ENCODE results near the gene WIF1.

Gene WIF1, protein sequence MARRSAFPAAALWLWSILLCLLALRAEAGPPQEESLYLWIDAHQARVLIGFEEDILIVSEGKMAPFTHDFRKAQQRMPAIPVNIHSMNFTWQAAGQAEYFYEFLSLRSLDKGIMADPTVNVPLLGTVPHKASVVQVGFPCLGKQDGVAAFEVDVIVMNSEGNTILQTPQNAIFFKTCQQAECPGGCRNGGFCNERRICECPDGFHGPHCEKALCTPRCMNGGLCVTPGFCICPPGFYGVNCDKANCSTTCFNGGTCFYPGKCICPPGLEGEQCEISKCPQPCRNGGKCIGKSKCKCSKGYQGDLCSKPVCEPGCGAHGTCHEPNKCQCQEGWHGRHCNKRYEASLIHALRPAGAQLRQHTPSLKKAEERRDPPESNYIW

DNA sequence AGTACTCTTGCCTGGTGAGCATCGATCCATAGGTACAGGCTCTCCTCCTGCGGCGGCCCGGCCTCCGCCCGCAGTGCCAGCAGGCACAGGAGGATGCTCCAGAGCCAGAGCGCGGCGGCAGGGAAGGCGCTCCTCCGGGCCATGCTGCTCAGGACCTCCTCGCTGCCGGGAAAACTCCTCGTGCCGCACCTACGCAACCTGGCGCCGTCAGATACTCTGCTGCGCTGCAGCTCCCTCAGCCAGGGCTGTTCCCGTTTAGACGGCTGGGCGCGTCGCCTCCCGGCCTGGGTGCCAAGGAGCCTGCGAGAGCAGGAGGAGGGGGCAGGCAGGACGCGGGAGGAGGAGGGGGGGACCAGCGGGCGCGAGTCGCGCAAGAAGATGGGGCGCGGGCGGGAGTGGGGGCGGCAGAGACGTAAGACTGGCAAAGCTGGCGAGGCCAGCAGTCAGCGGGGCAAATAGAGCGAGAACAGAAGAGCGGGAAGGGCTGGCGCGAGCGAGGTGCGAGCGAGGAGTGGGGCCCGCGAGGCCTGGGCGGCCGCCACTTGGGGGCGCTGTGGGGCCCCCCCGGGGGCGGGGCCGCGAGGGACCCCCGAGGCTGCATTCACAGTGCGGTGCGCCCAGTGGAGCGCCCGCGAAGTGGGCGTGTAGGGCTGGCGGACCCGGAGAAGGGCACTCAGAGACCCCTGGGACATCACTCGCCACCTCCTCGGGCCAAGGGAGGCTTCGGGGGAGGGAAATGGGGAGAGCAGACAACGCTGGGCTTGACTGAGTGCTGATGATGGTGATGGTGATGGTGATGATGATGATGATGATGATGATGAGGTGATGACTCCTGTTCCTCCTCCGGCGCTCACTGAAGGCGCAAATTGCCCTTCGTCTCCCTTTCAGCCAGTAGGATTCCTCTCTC is at the start of gene WIF1:
Gene WIF1, minus strand, starts transcription at position 257 of the 907 bp plus-strand sequence. Its CDS starts 114 bp downstream, at position 143.
- TF ChIP-seq TCF4 (CRISPR knock-in tag; IDR thresholded peaks at IDR 0.05; ENCODE audit: borderline replicate concordance): no peak
- no peak for TF ChIP-seq ZNF70 (CRISPR knock-in tag; IDR thresholded peaks at IDR 0.05)
- no peak for TF ChIP-seq OSR1 (CRISPR knock-in tag; IDR thresholded peaks at IDR 0.05)
- TF ChIP-seq, protein P1, sequence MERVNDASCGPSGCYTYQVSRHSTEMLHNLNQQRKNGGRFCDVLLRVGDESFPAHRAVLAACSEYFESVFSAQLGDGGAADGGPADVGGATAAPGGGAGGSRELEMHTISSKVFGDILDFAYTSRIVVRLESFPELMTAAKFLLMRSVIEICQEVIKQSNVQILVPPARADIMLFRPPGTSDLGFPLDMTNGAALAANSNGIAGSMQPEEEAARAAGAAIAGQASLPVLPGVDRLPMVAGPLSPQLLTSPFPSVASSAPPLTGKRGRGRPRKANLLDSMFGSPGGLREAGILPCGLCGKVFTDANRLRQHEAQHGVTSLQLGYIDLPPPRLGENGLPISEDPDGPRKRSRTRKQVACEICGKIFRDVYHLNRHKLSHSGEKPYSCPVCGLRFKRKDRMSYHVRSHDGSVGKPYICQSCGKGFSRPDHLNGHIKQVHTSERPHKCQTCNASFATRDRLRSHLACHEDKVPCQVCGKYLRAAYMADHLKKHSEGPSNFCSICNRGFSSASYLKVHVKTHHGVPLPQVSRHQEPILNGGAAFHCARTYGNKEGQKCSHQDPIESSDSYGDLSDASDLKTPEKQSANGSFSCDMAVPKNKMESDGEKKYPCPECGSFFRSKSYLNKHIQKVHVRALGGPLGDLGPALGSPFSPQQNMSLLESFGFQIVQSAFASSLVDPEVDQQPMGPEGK (CRISPR knock-in tag; IDR thresholded peaks at IDR 0.05; ENCODE audit: borderline replicate concordance): no peak
- TF ChIP-seq, protein P2, sequence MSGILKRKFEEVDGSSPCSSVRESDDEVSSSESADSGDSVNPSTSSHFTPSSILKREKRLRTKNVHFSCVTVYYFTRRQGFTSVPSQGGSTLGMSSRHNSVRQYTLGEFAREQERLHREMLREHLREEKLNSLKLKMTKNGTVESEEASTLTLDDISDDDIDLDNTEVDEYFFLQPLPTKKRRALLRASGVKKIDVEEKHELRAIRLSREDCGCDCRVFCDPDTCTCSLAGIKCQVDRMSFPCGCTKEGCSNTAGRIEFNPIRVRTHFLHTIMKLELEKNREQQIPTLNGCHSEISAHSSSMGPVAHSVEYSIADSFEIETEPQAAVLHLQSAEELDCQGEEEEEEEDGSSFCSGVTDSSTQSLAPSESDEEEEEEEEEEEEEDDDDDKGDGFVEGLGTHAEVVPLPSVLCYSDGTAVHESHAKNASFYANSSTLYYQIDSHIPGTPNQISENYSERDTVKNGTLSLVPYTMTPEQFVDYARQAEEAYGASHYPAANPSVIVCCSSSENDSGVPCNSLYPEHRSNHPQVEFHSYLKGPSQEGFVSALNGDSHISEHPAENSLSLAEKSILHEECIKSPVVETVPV (CRISPR knock-in tag; IDR thresholded peaks at IDR 0.05): no peak
- TF ChIP-seq, protein P3, sequence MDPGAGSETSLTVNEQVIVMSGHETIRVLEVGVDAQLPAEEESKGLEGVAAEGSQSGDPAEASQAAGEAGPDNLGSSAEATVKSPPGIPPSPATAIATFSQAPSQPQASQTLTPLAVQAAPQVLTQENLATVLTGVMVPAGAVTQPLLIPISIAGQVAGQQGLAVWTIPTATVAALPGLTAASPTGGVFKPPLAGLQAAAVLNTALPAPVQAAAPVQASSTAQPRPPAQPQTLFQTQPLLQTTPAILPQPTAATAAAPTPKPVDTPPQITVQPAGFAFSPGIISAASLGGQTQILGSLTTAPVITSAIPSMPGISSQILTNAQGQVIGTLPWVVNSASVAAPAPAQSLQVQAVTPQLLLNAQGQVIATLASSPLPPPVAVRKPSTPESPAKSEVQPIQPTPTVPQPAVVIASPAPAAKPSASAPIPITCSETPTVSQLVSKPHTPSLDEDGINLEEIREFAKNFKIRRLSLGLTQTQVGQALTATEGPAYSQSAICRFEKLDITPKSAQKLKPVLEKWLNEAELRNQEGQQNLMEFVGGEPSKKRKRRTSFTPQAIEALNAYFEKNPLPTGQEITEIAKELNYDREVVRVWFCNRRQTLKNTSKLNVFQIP (CRISPR knock-in tag; IDR thresholded peaks at IDR 0.05; ENCODE audit: borderline replicate concordance, low read depth): no peak
- TF ChIP-seq, protein P4, sequence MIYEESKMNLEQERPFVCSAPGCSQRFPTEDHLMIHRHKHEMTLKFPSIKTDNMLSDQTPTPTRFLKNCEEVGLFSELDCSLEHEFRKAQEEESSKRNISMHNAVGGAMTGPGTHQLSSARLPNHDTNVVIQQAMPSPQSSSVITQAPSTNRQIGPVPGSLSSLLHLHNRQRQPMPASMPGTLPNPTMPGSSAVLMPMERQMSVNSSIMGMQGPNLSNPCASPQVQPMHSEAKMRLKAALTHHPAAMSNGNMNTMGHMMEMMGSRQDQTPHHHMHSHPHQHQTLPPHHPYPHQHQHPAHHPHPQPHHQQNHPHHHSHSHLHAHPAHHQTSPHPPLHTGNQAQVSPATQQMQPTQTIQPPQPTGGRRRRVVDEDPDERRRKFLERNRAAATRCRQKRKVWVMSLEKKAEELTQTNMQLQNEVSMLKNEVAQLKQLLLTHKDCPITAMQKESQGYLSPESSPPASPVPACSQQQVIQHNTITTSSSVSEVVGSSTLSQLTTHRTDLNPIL (CRISPR knock-in tag; IDR thresholded peaks at IDR 0.05; ENCODE audit: low read depth): no peak
- TF ChIP-seq, protein P5, sequence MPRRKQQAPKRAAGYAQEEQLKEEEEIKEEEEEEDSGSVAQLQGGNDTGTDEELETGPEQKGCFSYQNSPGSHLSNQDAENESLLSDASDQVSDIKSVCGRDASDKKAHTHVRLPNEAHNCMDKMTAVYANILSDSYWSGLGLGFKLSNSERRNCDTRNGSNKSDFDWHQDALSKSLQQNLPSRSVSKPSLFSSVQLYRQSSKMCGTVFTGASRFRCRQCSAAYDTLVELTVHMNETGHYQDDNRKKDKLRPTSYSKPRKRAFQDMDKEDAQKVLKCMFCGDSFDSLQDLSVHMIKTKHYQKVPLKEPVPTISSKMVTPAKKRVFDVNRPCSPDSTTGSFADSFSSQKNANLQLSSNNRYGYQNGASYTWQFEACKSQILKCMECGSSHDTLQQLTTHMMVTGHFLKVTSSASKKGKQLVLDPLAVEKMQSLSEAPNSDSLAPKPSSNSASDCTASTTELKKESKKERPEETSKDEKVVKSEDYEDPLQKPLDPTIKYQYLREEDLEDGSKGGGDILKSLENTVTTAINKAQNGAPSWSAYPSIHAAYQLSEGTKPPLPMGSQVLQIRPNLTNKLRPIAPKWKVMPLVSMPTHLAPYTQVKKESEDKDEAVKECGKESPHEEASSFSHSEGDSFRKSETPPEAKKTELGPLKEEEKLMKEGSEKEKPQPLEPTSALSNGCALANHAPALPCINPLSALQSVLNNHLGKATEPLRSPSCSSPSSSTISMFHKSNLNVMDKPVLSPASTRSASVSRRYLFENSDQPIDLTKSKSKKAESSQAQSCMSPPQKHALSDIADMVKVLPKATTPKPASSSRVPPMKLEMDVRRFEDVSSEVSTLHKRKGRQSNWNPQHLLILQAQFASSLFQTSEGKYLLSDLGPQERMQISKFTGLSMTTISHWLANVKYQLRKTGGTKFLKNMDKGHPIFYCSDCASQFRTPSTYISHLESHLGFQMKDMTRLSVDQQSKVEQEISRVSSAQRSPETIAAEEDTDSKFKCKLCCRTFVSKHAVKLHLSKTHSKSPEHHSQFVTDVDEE (CRISPR knock-in tag; IDR thresholded peaks at IDR 0.05): no peak
- TF ChIP-seq ISL1 (CRISPR knock-in tag; IDR thresholded peaks at IDR 0.05): no peak
- no peak for TF ChIP-seq TOX (CRISPR knock-in tag; IDR thresholded peaks at IDR 0.05; ENCODE audit: borderline replicate concordance)
- TF ChIP-seq RARB (CRISPR knock-in tag; IDR thresholded peaks at IDR 0.05): no peak
- no peak for TF ChIP-seq ESRRG (CRISPR knock-in tag; IDR thresholded peaks at IDR 0.05)
- no peak for TF ChIP-seq ZFP30 (CRISPR knock-in tag; IDR thresholded peaks at IDR 0.05)
- TF ChIP-seq PPARA (CRISPR knock-in tag; IDR thresholded peaks at IDR 0.05; ENCODE audit: borderline replicate concordance): no peak
- TF ChIP-seq ZFP3 (CRISPR knock-in tag; IDR thresholded peaks at IDR 0.05): no peak

DNA sequence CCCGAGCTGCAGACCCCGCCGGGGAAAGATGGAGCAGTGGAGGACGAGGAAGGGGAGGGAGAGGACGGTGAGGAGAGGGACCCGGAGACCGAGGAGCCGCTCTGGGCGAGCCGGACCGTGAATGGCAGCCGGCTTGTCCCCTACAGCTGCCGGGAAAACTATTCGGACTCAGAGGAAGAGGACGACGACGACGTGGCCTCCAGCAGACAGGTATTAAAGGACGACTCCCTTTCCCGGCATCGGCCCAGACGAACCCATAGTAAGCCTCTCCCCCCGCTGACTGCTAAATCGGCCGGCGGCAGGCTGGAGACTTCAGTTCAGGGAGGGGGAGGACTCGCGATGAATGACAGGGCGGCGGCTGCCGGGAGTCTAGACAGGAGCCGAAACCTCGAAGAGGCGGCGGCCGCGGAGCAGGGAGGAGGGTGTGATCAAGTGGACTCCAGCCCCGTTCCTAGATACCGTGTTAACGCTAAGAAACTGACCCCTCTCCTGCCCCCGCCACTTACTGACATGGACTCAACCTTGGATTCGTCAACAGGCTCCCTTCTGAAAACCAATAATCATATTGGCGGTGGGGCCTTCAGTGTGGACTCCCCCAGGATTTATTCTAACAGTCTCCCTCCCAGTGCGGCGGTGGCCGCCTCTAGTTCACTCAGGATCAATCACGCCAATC is 49.2 kb upstream of the WIF1 start:
- peak; percentile 64 for ATAC-seq
- no peak for TF ChIP-seq CSDC2 (CRISPR knock-in tag; IDR thresholded peaks at IDR 0.05)
- TF ChIP-seq ZFP30 (CRISPR knock-in tag; IDR thresholded peaks at IDR 0.05): no peak
- TF ChIP-seq TOX (CRISPR knock-in tag; IDR thresholded peaks at IDR 0.05; ENCODE audit: borderline replicate concordance): no peak
- no peak for TF ChIP-seq OSR1 (CRISPR knock-in tag; IDR thresholded peaks at IDR 0.05)
- TF ChIP-seq, protein P5 (CRISPR knock-in tag; IDR thresholded peaks at IDR 0.05): no peak
- no peak for TF ChIP-seq GLIS3 (CRISPR knock-in tag; IDR thresholded peaks at IDR 0.05)
- no peak for TF ChIP-seq SNAI2 (CRISPR knock-in tag; IDR thresholded peaks at IDR 0.05)
- no peak for TF ChIP-seq ZNF565 (CRISPR knock-in tag; conservative IDR thresholded peaks at IDR 0.05; ENCODE audit: low read depth)
- TF ChIP-seq ARNTL (CRISPR knock-in tag; IDR thresholded peaks at IDR 0.05; ENCODE audit: borderline replicate concordance, low read depth): no peak
- TF ChIP-seq, protein P3 (CRISPR knock-in tag; IDR thresholded peaks at IDR 0.05; ENCODE audit: borderline replicate concordance, low read depth): no peak
- no peak for TF ChIP-seq BACH2 (CRISPR knock-in tag; IDR thresholded peaks at IDR 0.05; ENCODE audit: borderline replicate concordance)
- TF ChIP-seq ZFP3 (CRISPR knock-in tag; IDR thresholded peaks at IDR 0.05): no peak

More for the DNA sequence above, at the start of gene WIF1:
- ATAC-seq: peak; percentile 80

Measured in SK-N-SH treated with all-trans-retinoic acid at 6 μM for 48 hours (cell line).